CD4-positive, alpha-beta T cell treated with Interleukin-12 subunit alpha and Interleukin-12 subunit beta, for 1 hour (primary cell): ENCODE data around the gene MEIS1.
A peak's percentile ranks its signal among the peaks of the same experiment; 100 is the strongest.
"Not testable (repeated sequence)": the region's sequence is repeated elsewhere in the genome, so short reads cannot be mapped to it uniquely, and the experiment has no call there.

Experiments
- DNase-seq: peaks from one replicate; pipeline ENCODE4 v3.0.0-alpha.2; 2020

MEIS1 gene

GRCh38 chr2:66434679-66435548 lies at the start of gene MEIS1:
TSS of gene MEIS1 (plus strand) at chr2:66435125. CDS start at chr2:66435857, 732 bp downstream.
- DNase-seq: peak; percentile 38

GRCh38 chr2:66387016-66387753 lies 47.7 kb upstream of the MEIS1 start:
- no peak for DNase-seq

GRCh38 chr2:66389651-66390131 lies 45.2 kb upstream of the MEIS1 start:
- no peak for DNase-seq

GRCh38 chr2:66390152-66390551 lies 44.8 kb upstream of the MEIS1 start:
- DNase-seq: no peak

GRCh38 chr2:66390811-66391210 lies 44.1 kb upstream of the MEIS1 start:
- no peak for DNase-seq

- DNase-seq: not testable (repeated sequence)
Observed at GRCh38 chr2:66391240-66391639, 43.7 kb upstream of the MEIS1 start.

- DNase-seq: no peak
Observed at GRCh38 chr2:66405473-66405872, 29.5 kb upstream of the MEIS1 start.

GRCh38 chr2:66408905-66409304 lies 26.0 kb upstream of the MEIS1 start:
- no peak for DNase-seq

- no peak for DNase-seq
Observed at GRCh38 chr2:66412874-66413273, 22.1 kb upstream of the MEIS1 start.

GRCh38 chr2:66414896-66415295 lies 20.0 kb upstream of the MEIS1 start:
- DNase-seq: no peak

- DNase-seq: no peak
Observed at GRCh38 chr2:66418381-66418780, 16.5 kb upstream of the MEIS1 start.

- no peak for DNase-seq
Observed at GRCh38 chr2:66421612-66422011, 13.3 kb upstream of the MEIS1 start.

- DNase-seq: no peak
Observed at GRCh38 chr2:66423391-66424124, 11.4 kb upstream of the MEIS1 start.

GRCh38 chr2:66426244-66427111 lies 8.4 kb upstream of the MEIS1 start:
- no peak for DNase-seq

- DNase-seq: no peak
Observed at GRCh38 chr2:66427300-66427699, 7.6 kb upstream of the MEIS1 start.

- no peak for DNase-seq
Observed at GRCh38 chr2:66428986-66429612, 5.8 kb upstream of the MEIS1 start.

- DNase-seq: no peak
Observed at GRCh38 chr2:66429693-66430504, 5.0 kb upstream of the MEIS1 start.

- DNase-seq: no peak
Observed at GRCh38 chr2:66430505-66431273, 4.2 kb upstream of the MEIS1 start.

GRCh38 chr2:66431274-66431642 lies 3.7 kb upstream of the MEIS1 start:
- no peak for DNase-seq
